Pancreas (tissue), 10 donors: Measurements from ENCODE around the gene LRWD1. TPM values are rescaled to one million over a fixed set of nuclear protein-coding genes. Genes with fewer than 3 reads are reported as not detected.

ENCODE experiments used
- ATAC-seq, 4 donors: fragments of 200-7000 bp; cut with Tn5 transposase; one replicate each; pipeline versions ENCODE4 v1.8.0 to v1.9.1; 2020; ENCODE audit warnings: mild to moderate bottlenecking in 4 of 4, moderate library complexity in 4 of 4
- DNase-seq, 6 donors: peaks; one replicate each; pipeline ENCODE4 v3.0.0-alpha.2; 2020
- FAIRE-seq: peaks from 2 replicates; lab custom pipeline; 2012; peaks lifted over from hg19 to GRCh38; lab: Jason Lieb, UNC
- H3K27ac ChIP-seq, 4 donors: fragments of 200-600 bp; sonication (generic); 1 replicate in 3 of 4; 2 replicates in 1 of 4; pipeline versions ENCODE4 v1.5.0 to v1.8.0; 2020
- H3K27me3 ChIP-seq, 4 donors: fragments of 200-600 bp; one replicate each; pipeline ENCODE4 v1.8.0; 2021
- H3K36me3 ChIP-seq, 3 donors: fragments of 200-600 bp; sonication (generic) in 1 of 3; one replicate each; pipeline versions ENCODE4 v1.5.0 to v1.8.0; 2020 to 2021
- H3K4me1 ChIP-seq, 3 donors: fragments of 200-600 bp; one replicate each; pipeline ENCODE4 v1.8.0; 2021
- H3K4me3 ChIP-seq, 4 donors: fragments of 200-600 bp; sonication (generic) in 2 of 4; one replicate each; pipeline versions ENCODE4 v1.5.0 to v1.8.0; 2020 to 2021
- H3K9me3 ChIP-seq, 4 donors: fragments of 200-600 bp; one replicate each; pipeline ENCODE4 v1.8.0; 2021
- WGBS, 2 donors: extraction: QIAGEN DNeasy Blood & Tissue Kit; methylation state at CpG; one replicate each; pipeline ENCODE4 v1.1.7; 2013; 5-methylcytosine and 5-hydroxymethylcytosine counted together
- intact Hi-C, 3 donors: fragments of 100-400 bp; cut with DNase I; formaldehyde crosslinking; loops; one replicate each; pipeline versions ENCODE4 v1.11.1 to v1.14.2; 2022
- polyA plus RNA-seq, 2 donors: library from polyadenylated mRNA; stranded (reverse); fragments of 200-250 nt; gene quantifications; one replicate each; pipeline ENCODE4 v1.2.3, GENCODE V29; 2013
- total RNA-seq, 6 donors: library from RNA; stranded (reverse); fragmentation: NEBNext Ultra II Directional in 4 of 6; extraction: Animal tissue kit (Norgen Biotek cat#: 25700) in 4 of 6; gene quantifications; one replicate each; pipeline versions ENCODE4 v1.2.1 to v1.2.4, GENCODE V29; 2021 to 2023
- TF ChIP-seq, protein P1 (sequence below), 4 donors: fragments of 200-600 bp; sonication (generic) in 3 of 4; IDR thresholded peaks; one replicate each; pipeline versions ENCODE4 v1.5.0 to v1.8.0; 2021; ENCODE audit warnings: antibody characterized with exemption in 4 of 4
- donor health status: healthy with polysubstance abuse.
- donor health status: DM: no; HTN: no; CAD: no; lungs with moderate emphysema.
- donor health status: DM: no; HTN: no; CAD: no.
- donor health status: control.
- donor health status: control.
- donor health status: Bipolar disorder and iron deficiency.
- donor health status: DM: yes; HTN: yes; CAD: no.
- donor health status: DM: no; HTN: no; CAD: no.
- donor health status: DM: no; HTN: no; CAD: no.
- donor health status: DM: yes; HTN: yes; CAD: no.

Gene LRWD1
- total and polyA plus RNA-seq, 8 donors, result 5.1 to 18.4 (median 8.3) TPM

DNA sequence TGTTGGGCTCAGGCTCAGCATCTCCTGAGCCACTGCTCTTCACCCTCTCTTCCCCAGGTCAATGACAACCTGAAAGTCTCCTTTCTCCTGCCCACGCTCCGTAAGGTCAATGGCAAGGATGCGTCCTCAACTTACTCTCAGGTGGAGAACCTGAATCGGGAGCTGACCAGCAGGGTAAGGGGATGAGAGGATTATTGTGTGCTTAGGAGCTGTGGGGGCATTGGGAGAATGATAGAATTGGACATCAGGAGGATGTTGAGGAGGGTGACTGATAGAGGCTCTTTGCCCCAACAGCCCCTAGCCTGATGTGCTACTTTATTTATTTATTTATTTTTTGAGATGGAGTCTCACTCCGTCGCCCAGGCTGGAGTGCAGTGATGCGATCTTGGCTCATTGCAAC is 1.3 kb downstream of the LRWD1 start:
- TF ChIP-seq, protein P1, sequence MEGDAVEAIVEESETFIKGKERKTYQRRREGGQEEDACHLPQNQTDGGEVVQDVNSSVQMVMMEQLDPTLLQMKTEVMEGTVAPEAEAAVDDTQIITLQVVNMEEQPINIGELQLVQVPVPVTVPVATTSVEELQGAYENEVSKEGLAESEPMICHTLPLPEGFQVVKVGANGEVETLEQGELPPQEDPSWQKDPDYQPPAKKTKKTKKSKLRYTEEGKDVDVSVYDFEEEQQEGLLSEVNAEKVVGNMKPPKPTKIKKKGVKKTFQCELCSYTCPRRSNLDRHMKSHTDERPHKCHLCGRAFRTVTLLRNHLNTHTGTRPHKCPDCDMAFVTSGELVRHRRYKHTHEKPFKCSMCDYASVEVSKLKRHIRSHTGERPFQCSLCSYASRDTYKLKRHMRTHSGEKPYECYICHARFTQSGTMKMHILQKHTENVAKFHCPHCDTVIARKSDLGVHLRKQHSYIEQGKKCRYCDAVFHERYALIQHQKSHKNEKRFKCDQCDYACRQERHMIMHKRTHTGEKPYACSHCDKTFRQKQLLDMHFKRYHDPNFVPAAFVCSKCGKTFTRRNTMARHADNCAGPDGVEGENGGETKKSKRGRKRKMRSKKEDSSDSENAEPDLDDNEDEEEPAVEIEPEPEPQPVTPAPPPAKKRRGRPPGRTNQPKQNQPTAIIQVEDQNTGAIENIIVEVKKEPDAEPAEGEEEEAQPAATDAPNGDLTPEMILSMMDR (IDR thresholded peaks at IDR 0.05), result no peak
- H3K27ac ChIP-seq, result no peak overlapping the region
- WGBS, 2 donors, result 94% methylated on average over 7 of the region's 7 CpGs
- DNase-seq (no peak), ATAC-seq (no peak), FAIRE-seq (no peak)
- peak overlapping the region in 1 of 4 donors; percentile 99 for H3K4me3 ChIP-seq
- peaks cover 0 to 15% (median 11%) of the 10 kb centered on the region in 3 donors for H3K4me1 ChIP-seq
- no peaks in the 10 kb centered on the region for H3K36me3 ChIP-seq
- H3K9me3 ChIP-seq, result no peaks in the 10 kb centered on the region
- intact Hi-C loops, result no loop called here
- no peaks in the 10 kb centered on the region for H3K27me3 ChIP-seq

DNA sequence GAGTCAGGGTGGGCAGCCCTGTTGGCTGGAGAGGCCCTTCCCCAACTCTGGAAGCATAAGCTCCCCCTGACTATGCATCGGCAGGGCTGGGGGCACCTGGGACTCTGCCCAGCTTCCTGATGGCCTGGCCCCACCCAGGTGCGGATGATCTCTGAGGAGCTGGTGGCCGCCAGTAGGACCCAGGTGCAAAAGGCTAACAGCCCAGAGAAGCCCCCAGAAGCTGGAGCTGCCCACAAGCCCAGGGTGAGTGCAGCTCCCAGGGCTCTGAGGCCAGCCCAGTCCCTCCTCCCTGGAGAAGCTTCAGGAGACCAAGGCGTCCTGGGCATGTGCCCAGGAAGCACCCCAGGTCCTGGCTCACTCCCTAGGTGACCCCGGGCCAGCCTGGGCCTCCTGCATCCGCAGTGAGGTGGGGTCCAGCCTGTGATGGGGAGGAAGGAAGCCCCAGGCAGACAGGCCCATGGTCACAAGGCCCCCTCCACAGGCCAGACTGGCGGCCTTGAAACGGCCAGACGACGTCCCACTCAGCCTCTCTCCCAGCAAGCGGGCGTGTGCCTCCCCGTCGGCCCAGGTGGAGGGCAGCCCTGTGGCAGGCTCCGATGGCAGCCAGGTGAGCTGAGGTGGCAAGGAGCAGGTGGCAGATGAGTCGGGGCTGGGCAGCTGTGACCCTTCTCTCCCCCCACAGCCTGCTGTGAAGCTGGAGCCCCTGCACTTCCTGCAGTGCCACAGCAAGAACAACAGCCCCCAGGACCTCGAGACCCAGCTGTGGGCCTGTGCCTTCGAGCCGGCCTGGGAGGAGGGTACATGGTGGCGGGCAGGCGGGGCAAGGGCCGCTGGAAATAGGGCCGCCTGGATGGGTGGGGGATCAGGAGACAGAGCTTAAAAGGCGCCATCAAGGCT is 3.0 kb downstream of the LRWD1 start:
- DNase-seq, result peak in 3 of 6 donors; percentile 29 to 76 (median 51)
- 81 to 84% methylated on average over 22 to 24 of the region's 24 CpGs for WGBS, 2 donors
- H3K36me3 ChIP-seq, result no peaks in the 10 kb centered on the region

GRCh38 chr7:102468478-102469350 is 3.9 kb downstream of the LRWD1 start:
- no peak for FAIRE-seq

More for the DNA sequence above, 3.0 kb downstream of the LRWD1 start:
- no peaks in the 10 kb centered on the region for H3K27me3 ChIP-seq
- FAIRE-seq (no peak), ATAC-seq (no peak)
- no peak overlapping the region for H3K27ac ChIP-seq
- H3K4me3 ChIP-seq, result no peak overlapping the region
- H3K9me3 ChIP-seq, result no peaks in the 10 kb centered on the region
- intact Hi-C loops, result no loop called here
- TF ChIP-seq, protein P1 (IDR thresholded peaks at IDR 0.05), result no peak
- peaks cover 0 to 15% (median 11%) of the 10 kb centered on the region in 3 donors for H3K4me1 ChIP-seq

GRCh38 chr7:102469351-102469971 is 4.7 kb downstream of the LRWD1 start:
- DNase-seq (peak in 4 of 6 donors; percentile 2 to 68 (median 18)), ATAC-seq (no peak), FAIRE-seq (no peak)
- Histone ChIP-seq H3K4me1 (peaks cover 0 to 6% (median 6%) of the 10 kb centered on the region in 3 donors), H3K4me3 (no peak overlapping the region), H3K27me3 (no peaks in the 10 kb centered on the region), H3K9me3 (no peaks in the 10 kb centered on the region), H3K27ac (no peak overlapping the region), H3K36me3 (no peaks in the 10 kb centered on the region)
- intact Hi-C loops, result no loop called here
- TF ChIP-seq, protein P1 (IDR thresholded peaks at IDR 0.05), result no peak
- 84 to 88% methylated on average over 13 to 24 of the region's 24 CpGs for WGBS, 2 donors

More at GRCh38 chr7:102468478-102469350, 3.9 kb downstream of the LRWD1 start:
- TF ChIP-seq, protein P1 (IDR thresholded peaks at IDR 0.05), result no peak
- Histone ChIP-seq H3K4me3 (no peak overlapping the region), H3K27me3 (no peaks in the 10 kb centered on the region), H3K36me3 (no peaks in the 10 kb centered on the region), H3K4me1 (peaks cover 0 to 10% (median 9%) of the 10 kb centered on the region in 3 donors), H3K27ac (no peak overlapping the region), H3K9me3 (no peaks in the 10 kb centered on the region)
- peak in 4 of 6 donors; percentile 18 to 79 (median 45) for DNase-seq
- no peak for ATAC-seq
- 85 to 87% methylated on average over 40 of the region's 40 CpGs for WGBS, 2 donors
- intact Hi-C loops, result no loop called here
